ENCODE data around the gene CCDC33. TPM values are rescaled to one million over a fixed set of nuclear protein-coding genes. Genes with fewer than 3 reads are reported as not detected.

Gene CCDC33
- total RNA-seq, 1 experiment from 2014 or later = 0.22 TPM

GRCh38 chr15:74281147-74282133, 45.3 kb downstream of the CCDC33 start:
- no peak for DNase-seq (ENCODE audit: low read depth)

- DNase-seq (ENCODE audit: low read depth) = no peak
These were observed 47.2 kb downstream of the CCDC33 start for GRCh38 chr15:74283368-74283767.

GRCh38 chr15:74289671-74290070, 53.5 kb downstream of the CCDC33 start:
- no peak for DNase-seq (ENCODE audit: low read depth)

- DNase-seq (ENCODE audit: low read depth) = no peak
These were observed 54.5 kb downstream of the CCDC33 start for GRCh38 chr15:74290645-74291044.

- DNase-seq (ENCODE audit: low read depth) = peak; percentile 69
These were observed 55.3 kb downstream of the CCDC33 start for GRCh38 chr15:74291101-74292071.

- no peak for DNase-seq (ENCODE audit: low read depth)
These were observed 57.1 kb downstream of the CCDC33 start for GRCh38 chr15:74293021-74293810.

- no peak for DNase-seq (ENCODE audit: low read depth)
These were observed 57.9 kb downstream of the CCDC33 start for GRCh38 chr15:74294010-74294409.

- DNase-seq (ENCODE audit: low read depth) = no peak
These were observed 59.7 kb downstream of the CCDC33 start for GRCh38 chr15:74295800-74296199.

GRCh38 chr15:74297887-74298286, 61.8 kb downstream of the CCDC33 start:
- DNase-seq (ENCODE audit: low read depth) = no peak

GRCh38 chr15:74300057-74300795, 64.1 kb downstream of the CCDC33 start:
- DNase-seq (ENCODE audit: low read depth) = no peak

GRCh38 chr15:74301583-74302361, 65.6 kb downstream of the CCDC33 start:
- DNase-seq (ENCODE audit: low read depth) = no peak

GRCh38 chr15:74302821-74303359, 66.8 kb downstream of the CCDC33 start:
- DNase-seq (ENCODE audit: low read depth) = peak; percentile 39

GRCh38 chr15:74303741-74304309, 67.7 kb downstream of the CCDC33 start:
- DNase-seq (ENCODE audit: low read depth) = no peak

- DNase-seq (ENCODE audit: low read depth) = no peak
These were observed 68.3 kb downstream of the CCDC33 start for GRCh38 chr15:74304431-74304830.

GRCh38 chr15:74305687-74306086, 69.6 kb downstream of the CCDC33 start:
- DNase-seq (ENCODE audit: low read depth) = no peak

- DNase-seq (ENCODE audit: low read depth) = no peak
These were observed 70.7 kb downstream of the CCDC33 start for GRCh38 chr15:74306781-74307217.

GRCh38 chr15:74307827-74308811, 72.0 kb downstream of the CCDC33 start:
- DNase-seq (ENCODE audit: low read depth) = peak; percentile 67
